Umbilical cord (tissue), 2 donors: Measurements from ENCODE around the gene RBM19. TPM values are rescaled to one million over a fixed set of nuclear protein-coding genes. Genes with fewer than 3 reads are reported as not detected.
"Not testable (repeated sequence)": the region's sequence is repeated elsewhere in the genome, so short reads cannot be mapped to it uniquely, and the experiment has no call there.

Experiments used
- DNase-seq: peaks from one replicate; pipeline ENCODE4 v3.0.0-alpha.2; 2015; ENCODE audit warnings: low spot score
- total RNA-seq: library from RNA; depleted of rRNA; stranded (reverse); fragments of >200 nt; gene quantifications from one replicate; pipeline ENCODE4 v1.2.3, GENCODE V29; 2014; ENCODE audit warnings: low replicate concordance; ENCODE audit not compliant: insufficient read depth

Gene RBM19
- total RNA-seq, 1 donor from 2014 or later: 14.9 TPM

DNA sequence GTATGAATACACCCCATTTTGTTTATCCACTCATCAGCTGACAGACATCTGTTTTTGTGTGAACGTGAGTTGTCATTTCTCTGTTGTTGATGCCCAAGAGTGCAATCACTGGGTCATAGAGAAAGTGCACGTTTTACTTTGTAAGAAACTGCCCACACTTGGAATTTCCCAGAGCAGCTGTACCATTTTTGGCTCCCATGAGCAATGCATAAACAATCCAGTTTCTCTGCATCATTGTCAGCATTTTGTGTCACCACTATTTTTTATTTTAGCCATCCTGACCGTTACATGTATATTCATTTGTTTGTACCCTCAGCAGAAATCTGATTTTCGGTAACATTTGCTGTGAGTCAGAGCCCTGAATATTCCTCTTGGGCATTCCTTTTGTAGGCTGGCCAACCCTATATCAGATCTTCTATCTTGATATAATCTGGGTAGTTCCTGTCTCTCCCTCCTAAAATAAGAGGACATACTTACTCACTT is 62.7 kb downstream of the RBM19 start:
- no peak for DNase-seq

DNA sequence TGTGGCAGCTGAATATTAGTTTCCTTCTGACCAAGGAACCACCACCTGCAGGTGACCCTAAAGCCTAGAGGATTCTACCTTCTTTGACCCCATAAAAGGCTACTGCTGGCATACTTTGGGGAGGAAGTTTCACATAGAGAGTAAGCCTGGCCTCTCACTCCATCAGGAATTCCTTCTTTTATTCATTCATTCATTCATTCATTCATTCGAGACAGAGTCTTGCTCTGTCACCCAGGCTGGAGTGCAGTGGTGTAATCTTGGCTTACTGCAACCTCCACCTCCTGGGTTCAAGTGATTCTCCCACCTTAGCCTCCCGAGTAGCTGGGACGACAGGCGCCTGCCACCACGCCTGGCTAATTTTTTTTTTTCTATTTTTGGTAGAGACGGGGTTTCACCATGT is 64.8 kb downstream of the RBM19 start:
- not testable (repeated sequence) for DNase-seq

- DNase-seq: peak; percentile 64
Measured at GRCh38 chr12:113900716-113901115, 65.4 kb downstream of the RBM19 start.

DNA sequence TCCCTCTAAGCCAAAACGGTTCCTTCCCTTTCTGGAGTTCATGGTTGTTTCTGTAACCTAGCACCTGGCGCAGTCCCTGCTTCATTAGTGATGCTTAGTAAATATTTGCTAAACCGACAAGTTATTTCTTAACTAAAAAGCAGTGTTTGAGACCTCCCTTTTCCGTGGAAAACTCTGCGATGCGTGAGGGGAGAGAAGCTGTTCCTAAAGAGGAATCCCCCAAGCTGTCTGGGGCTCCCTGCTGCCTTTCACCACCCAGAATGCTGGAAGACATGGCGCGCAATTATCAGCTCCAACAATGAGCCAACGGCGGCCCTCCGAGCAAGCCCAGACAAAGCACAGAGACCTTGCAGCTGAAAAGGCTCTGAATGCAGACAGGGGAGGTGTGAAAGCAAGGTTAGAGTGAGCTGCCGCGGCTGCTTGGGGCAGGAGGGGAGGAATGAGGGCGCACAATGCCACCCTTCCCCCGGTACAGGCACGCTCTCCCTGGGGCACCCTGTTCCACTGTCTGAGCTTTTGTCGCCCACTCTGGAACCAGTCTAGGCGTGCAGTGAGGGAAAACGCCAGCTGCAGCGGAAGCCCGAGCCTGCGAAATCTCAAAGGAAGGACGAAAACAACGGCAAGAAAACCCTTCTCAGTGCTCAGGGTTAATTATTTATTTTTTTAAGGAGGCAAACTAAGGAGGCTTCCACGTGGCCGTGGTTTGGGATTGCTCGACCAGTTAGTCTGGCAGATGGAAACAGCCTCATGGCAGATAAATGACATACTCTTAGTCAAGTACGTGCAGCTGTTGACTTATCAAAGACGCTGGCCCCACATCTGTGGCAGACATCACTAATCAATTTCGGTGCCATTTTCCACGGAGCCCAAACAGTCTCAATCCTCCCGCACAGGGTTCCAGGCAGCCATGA is 66.3 kb downstream of the RBM19 start:
- peak; percentile 57 for DNase-seq

DNA sequence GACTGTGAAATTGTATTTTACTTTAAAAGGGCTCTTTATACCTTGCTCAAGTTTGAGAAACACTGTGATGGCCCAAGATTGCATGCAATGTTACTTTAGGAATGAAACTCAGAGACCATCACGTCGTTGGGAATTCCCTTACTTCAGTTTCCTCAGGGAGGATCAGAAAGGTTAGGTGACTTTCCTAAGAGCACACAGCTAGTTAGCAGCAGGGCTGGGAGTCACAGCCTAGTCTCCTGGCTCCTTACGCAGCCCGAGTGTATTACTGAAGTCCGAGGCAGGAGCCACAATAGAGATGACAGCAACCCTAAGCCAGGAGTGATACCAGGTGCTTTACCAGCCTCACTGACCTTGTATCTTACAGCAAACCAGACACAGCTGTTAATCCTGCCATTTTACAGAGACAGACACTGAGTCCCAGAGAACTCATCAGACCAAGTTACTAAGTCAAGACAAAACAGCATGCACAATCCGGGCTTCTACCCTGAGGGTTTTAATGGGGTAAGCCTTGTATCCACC is 67.0 kb downstream of the RBM19 start:
- DNase-seq: no peak

- DNase-seq: no peak
Measured at GRCh38 chr12:113898466-113898865, 67.7 kb downstream of the RBM19 start.

GRCh38 chr12:113897406-113897805 is 68.7 kb downstream of the RBM19 start:
- no peak for DNase-seq

GRCh38 chr12:113896841-113897240 is 69.3 kb downstream of the RBM19 start:
- no peak for DNase-seq

- no peak for DNase-seq
Measured at GRCh38 chr12:113896194-113896593, 69.9 kb downstream of the RBM19 start.

GRCh38 chr12:113895176-113895575 is 70.9 kb downstream of the RBM19 start:
- DNase-seq: no peak

DNA sequence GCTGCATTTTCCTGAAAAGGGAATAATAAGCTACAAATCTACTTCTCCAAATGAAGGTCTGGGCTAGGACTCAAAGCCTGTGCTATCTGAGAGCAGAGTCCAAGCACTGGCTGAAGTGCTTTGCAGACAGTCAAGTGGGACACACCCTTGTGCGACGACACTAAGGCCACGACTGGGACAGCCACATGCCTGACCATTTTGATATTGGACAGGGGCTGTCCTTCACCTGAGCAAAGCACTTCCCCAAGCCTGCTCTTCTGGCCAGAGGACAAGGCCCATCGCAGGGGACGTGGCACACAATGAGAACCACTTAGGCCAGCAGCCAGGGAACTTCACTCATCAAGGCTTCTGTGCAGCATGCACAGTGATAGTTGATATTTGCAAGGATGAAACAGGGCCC is 71.4 kb downstream of the RBM19 start:
- no peak for DNase-seq

GRCh38 chr12:113893221-113893620 is 72.9 kb downstream of the RBM19 start:
- no peak for DNase-seq

- no peak for DNase-seq
Measured at GRCh38 chr12:113892556-113892955, 73.6 kb downstream of the RBM19 start.

DNA sequence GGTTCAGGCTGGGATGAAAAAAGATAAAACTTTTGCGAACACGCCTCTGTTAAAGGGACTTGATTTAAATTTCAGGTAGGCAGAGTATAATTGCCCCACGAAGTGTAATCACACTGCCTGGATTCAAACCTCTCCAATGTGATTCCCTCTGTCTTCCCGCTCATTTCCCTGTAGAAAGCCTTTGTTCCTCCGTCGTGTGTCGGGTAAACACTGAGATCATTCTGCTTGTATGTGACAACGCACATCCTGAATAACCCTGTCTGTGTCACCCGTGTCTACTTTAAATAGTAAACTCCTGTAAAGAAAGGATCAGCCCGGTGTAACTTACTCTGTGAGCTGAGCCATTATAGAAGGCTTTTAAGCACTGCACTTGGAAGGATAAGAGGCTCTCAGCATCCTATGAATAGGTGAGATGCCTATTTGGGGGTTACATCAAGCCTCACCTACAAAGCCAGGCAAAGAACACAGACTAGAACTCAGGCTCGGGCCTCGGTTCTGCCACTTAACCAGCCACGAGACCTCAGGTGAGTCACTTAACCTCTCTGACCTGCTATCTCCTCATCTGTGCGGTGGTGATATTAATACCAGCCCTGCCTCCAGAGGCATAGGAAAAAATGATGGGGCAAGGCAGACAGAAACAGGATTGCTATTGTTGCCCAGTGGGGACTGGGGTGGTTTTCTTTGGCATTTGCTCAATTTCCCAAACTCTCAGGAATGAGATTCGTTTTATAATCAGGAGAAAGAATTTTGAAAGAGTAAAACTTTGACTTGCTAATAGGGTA is 74.2 kb downstream of the RBM19 start:
- no peak for DNase-seq

DNA sequence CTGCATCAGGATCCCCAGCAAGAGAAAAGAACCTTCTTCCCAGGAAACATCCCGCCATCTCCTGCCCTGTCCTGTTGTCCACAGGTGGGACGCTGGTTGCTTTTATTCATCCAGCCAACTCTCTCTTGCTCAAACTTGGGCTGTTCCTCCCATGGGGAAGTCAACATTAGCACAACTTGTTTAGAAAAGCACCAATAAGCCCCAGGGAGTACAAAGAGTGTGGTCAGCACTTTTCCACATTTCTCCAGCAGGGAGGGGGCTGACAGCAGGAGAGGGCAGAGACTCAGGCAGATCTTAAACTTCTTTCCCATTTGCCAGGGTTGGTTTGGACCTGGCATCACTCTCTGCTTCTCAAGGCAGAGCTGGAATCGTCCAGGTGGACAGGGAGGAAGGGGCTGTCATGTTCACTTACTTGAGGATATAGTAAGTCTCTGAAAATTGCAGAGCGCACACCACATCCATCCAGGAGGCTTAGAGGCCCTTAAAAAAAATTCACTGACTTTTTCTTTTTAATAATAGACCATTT is 74.9 kb downstream of the RBM19 start:
- DNase-seq: no peak

GRCh38 chr12:113889891-113890581 is 76.1 kb downstream of the RBM19 start:
- DNase-seq: no peak

DNA sequence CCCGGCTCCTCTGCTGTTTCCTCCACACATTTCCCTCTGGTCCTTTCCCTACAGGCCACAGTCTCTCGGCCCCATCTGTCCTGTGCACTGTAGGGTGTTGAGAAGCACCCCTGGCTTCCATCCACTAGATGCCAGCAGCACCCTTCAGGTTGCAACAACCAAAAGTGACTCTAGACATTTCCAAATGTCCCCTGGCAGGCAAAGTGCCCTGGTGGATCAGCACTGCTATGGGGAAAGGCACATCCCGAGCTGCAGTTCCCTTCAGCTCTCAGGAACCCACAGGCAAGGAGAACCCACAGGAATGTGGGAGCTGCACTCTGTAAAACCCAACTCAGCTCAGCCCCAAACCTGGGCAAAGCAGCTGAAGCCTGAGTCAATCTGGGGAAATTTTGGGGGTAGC is 77.0 kb downstream of the RBM19 start:
- DNase-seq: no peak

DNA sequence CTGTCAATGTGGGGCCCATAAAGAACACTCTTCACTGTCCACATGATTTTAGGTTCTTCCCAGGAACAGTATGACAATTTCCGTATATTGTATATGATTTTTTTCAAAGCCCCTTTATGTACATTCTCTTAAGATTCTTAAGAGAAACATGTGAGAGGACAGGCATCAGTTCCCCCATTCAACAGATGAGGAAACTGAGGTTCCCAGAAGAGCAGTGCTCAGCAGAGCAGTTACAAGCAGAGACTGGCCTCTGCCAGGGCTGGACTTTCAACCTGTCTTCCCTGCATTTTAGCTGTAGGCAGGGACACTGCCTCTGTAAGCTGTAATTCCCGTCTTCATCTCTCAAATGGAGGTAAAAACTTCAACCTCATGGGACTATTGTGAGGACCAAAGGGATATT is 77.7 kb downstream of the RBM19 start:
- DNase-seq: no peak

GRCh38 chr12:113887906-113888305 is 78.2 kb downstream of the RBM19 start:
- no peak for DNase-seq

GRCh38 chr12:113886721-113887120 is 79.4 kb downstream of the RBM19 start:
- no peak for DNase-seq

DNA sequence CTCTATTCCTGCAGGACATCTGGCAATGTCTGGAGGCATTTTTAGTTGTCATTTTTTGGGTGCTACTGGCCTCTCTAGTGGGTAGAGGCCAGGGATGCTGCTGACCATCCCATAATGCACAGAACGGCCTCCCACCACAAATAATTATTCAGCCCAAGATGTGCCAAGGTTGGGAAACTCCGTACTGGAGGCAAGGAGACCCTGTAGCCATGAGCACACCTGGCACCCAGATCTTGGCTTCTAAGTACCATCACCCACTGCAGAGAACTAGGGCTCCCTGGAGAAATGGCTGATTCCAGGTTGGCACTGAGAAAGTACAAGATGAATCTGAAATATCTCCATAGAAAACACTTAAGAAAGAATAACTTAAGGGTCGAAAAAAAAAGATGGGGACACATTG is 81.7 kb downstream of the RBM19 start:
- DNase-seq: no peak

DNA sequence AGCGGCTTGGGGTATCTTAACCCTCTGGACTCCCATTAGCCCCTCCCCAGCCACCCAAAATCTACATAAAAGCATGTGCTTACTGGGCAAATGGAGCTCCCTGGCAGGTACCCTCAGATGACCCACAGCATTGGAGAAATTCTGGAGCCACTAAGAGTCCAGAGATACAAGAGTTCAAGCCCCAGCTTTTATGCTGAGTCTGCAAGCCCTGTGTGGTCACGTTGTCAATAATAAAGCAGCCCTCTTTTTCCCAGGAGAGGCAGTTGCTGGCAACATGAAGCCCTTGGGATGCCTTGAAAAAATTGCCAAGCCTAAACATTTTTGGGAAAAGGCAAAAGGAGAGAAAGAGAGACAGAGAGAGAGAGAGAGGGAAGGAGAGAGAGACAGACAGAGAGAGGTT is 83.4 kb downstream of the RBM19 start:
- no peak for DNase-seq
